ENCODE results near the gene PAGR1. TPM values are rescaled to one million over a fixed set of nuclear protein-coding genes. Genes with fewer than 3 reads are reported as not detected.
A peak's percentile ranks its signal among the peaks of the same experiment; 100 is the strongest.

The PAGR1 gene
- total RNA-seq, 2 experiments from 2014 or later: 20.6 to 25.6 TPM

DNA sequence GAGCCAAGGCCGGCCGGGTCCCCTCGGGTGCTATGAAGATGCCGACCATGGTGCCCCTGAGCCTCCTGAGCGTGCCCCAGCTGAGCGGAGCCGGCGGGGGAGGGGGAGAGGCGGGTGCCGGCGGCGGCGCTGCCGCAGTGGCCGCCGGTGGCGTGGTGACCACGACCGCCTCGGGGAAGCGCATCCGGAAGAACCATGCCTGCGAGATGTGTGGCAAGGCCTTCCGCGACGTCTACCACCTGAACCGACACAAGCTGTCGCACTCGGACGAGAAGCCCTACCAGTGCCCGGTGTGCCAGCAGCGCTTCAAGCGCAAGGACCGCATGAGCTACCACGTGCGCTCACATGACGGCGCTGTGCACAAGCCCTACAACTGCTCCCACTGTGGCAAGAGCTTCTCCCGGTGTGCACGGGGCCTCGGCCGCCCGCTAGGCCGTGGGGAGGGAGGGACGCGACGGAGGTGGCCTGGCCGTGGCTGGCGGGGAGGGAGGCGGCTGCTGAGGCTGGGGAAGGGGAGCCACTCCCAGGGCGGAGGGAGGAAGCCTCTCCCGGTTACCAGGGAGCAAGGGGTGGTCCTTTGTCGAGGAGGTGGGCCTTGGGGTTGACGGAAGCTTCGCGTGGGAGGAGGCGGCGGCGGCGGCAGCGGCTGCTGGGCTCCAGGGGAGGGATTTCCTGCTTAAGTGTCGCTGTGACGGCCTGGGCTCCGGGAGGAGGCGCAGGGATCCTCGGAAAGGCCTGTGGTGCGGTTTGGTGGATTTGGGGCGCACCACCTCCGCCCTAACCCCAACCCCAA, 8.3 kb upstream of the PAGR1 start:
- H3K4me3 Mint-ChIP-seq: peak overlapping the region; percentile 90
- POLR2A ChIA-PET: interaction anchor here (0.6 to 3.0 kb wide), 12 partner anchors 9 to 843 kb away, joined by 3 to 36 read pairs (median 4); partner anchors contain the start of genes ALDOA, KIF22, MVP and PAGR1
- ATAC-seq: peak; percentile 38
- H3K4me1 Mint-ChIP-seq: peaks cover 55% of the 10 kb centered on the region
- peak overlapping the region; percentile 95 for H3K27ac Mint-ChIP-seq
- intact Hi-C loops (cut with DNase I, micrococcal nuclease): loop anchor here (1.0 to 5.0 kb wide), 10 partner anchors 9 to 1595 kb away; partner anchors contain the start of genes FBRS (in 1 of the 2), FBXL19 (in 1 of the 2), PAGR1 (in 1 of the 2) and SBK1 (in 1 of the 2)
- peak; percentile 94 for DNase-seq
- H3K9me3 Mint-ChIP-seq (ENCODE audit: low read depth): no peaks in the 10 kb centered on the region
- no peaks in the 10 kb centered on the region for H3K27me3 Mint-ChIP-seq
- CTCF ChIA-PET: interaction anchor here (0.9 to 3.5 kb wide), 13 partner anchors 9 to 166 kb away, joined by 3 to 50 read pairs (median 6); partner anchors contain the start of genes ASPHD1, CDIPT, KIF22 and PAGR1
- peaks cover 50% of the 10 kb centered on the region for H3K36me3 Mint-ChIP-seq (ENCODE audit: low read depth)

DNA sequence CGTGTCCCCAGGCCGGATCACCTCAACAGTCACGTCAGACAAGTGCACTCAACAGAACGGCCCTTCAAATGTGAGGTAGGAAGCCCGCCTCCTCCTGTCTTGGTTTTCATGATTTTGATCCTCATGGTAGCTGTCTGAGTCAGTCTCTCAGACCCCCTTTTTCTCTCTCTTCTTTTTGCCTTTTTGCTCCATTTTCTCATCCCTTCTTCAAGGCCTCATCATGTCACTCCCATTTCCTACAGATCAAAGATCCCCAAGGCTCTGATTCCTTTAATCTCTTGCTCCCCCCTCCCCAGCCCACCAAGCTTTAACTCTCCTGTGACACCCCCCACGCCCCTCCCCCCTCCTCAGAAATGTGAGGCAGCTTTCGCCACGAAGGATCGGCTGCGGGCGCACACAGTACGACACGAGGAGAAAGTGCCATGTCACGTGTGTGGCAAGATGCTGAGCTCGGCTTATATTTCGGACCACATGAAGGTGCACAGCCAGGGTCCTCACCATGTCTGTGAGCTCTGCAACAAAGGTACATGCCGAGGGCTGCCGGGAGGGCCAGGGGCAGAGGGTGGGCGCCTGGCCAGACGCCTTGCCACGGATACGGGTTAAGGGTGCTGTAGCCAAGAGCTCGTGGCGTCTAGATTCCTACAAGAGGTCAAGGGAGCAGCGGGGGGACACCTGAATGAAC, 7.6 kb upstream of the PAGR1 start:
- CTCF ChIA-PET: interaction anchor here (0.9 to 3.5 kb wide), 13 partner anchors 9 to 165 kb away, joined by 3 to 50 read pairs (median 6); partner anchors contain the start of genes ASPHD1, CDIPT, PAGR1 and TAOK2
- Mint-ChIP-seq H3K4me3 (peak overlapping the region; percentile 90), H3K27ac (peak overlapping the region; percentile 95)

DNA sequence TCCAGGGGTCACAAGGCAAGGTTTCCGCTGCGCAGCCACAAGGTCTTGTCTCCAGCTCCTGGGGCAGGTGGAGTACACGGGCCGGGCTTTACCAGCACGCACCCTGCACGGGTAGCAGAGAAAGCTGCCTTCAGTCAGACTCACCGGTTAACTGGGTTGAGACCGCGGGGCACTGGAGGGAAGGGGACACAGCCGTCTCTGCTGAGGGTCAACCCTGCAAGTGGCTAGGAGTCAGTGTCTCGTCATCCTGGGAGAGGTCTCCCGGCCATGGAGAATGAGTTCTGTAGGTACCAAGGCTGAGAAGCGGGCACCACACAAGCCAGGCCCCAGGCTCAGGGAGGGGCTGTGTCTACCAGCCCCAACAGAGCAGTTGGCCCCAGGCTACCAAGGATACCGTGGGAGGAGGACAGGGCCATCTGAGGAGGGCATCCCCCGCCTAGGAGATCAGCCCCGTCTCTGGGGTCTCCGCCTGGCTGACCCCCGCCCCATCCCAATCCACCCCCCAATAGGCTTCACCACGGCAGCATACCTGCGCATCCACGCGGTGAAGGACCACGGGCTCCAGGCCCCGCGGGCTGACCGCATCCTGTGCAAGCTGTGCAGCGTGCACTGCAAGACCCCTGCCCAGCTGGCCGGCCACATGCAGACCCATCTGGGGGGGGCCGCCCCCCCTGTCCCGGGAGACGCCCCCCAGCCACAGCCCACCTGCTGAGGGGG, 6.8 kb upstream of the PAGR1 start:
- Mint-ChIP-seq H3K27me3 (no peaks in the 10 kb centered on the region), H3K9me3 (ENCODE audit: low read depth) (no peaks in the 10 kb centered on the region), H3K4me3 (peak overlapping the region; percentile 90), H3K27ac (peak overlapping the region; percentile 95), H3K4me1 (peaks cover 53% of the 10 kb centered on the region), H3K36me3 (ENCODE audit: low read depth) (peaks cover 46% of the 10 kb centered on the region)
- no peak for DNase-seq
- ATAC-seq: no peak
- ChIA-PET POLR2A (interaction anchor here (0.6 to 3.0 kb wide), 6 partner anchors 7 to 109 kb away, joined by 3 to 36 read pairs (median 7); partner anchors contain the start of genes MVP and PAGR1), CTCF (interaction anchor here (0.9 to 3.5 kb wide), 6 partner anchors 8 to 109 kb away, joined by 3 to 50 read pairs (median 4); partner anchors contain the start of genes ASPHD1 and PAGR1)
- intact Hi-C loops (cut with DNase I, micrococcal nuclease): loop anchor here (2.0 to 5.0 kb wide), 5 partner anchors 108 to 1597 kb away; partner anchors contain the start of genes FBXL19 (in 1 of the 2), SBK1 (in 1 of the 2), TUFM (in 1 of the 2) and XPO6 (in 1 of the 2)

More for the DNA sequence above, 7.6 kb upstream of the PAGR1 start:
- Mint-ChIP-seq H3K36me3 (ENCODE audit: low read depth) (peaks cover 47% of the 10 kb centered on the region), H3K4me1 (peaks cover 56% of the 10 kb centered on the region), H3K9me3 (ENCODE audit: low read depth) (no peaks in the 10 kb centered on the region), H3K27me3 (no peaks in the 10 kb centered on the region)
- DNase-seq: peak; percentile 62
- ATAC-seq: peak; percentile 8
- intact Hi-C loops (cut with DNase I, micrococcal nuclease): loop anchor here (2.0 to 5.0 kb wide), 5 partner anchors 108 to 1596 kb away; partner anchors contain the start of genes FBXL19 (in 1 of the 2), SBK1 (in 1 of the 2), TUFM (in 1 of the 2) and XPO6 (in 1 of the 2)
- POLR2A ChIA-PET: interaction anchor here (0.6 to 3.0 kb wide), 10 partner anchors 8 to 257 kb away, joined by 4 to 36 read pairs (median 6); partner anchors contain the start of genes ALDOA, KIF22, MVP and PAGR1

- Mint-ChIP-seq H3K27ac (peak overlapping the region; percentile 75), H3K9me3 (ENCODE audit: low read depth) (no peaks in the 10 kb centered on the region), H3K4me1 (peaks cover 54% of the 10 kb centered on the region), H3K36me3 (ENCODE audit: low read depth) (peaks cover 39% of the 10 kb centered on the region), H3K4me3 (peak overlapping the region; percentile 73), H3K27me3 (no peaks in the 10 kb centered on the region)
- ChIA-PET CTCF (interaction anchor here (2.4 kb wide), 1 partner anchor 38 kb away, joined by 18 read pairs; no protein-coding TSS in a partner anchor), POLR2A (interaction anchor here (0.6 kb wide), 1 partner anchor 17 kb away, joined by 3 read pairs; no protein-coding TSS in a partner anchor)
- intact Hi-C loops (cut with DNase I, micrococcal nuclease): loop anchor here (2.0 to 10.0 kb wide), 6 partner anchors 109 to 1598 kb away; partner anchors contain the start of genes FBXL19 (in 1 of the 2), HIRIP3 (in 1 of the 2), INO80E (in 1 of the 2) and SBK1 (in 1 of the 2)
- DNase-seq (peak; percentile 63), ATAC-seq (no peak)
Observed at GRCh38 chr16:29809850-29810698, 5.9 kb upstream of the PAGR1 start.

- no peaks in the 10 kb centered on the region for H3K9me3 Mint-ChIP-seq (ENCODE audit: low read depth)
- no peaks in the 10 kb centered on the region for H3K27me3 Mint-ChIP-seq
- intact Hi-C loops (cut with DNase I, micrococcal nuclease): loop anchor here in 1 of 2 experiments (10.0 kb wide), 1 partner anchor 184 kb away; the partner anchor contains the start of genes HIRIP3 and INO80E
- peak overlapping the region; percentile 75 for H3K27ac Mint-ChIP-seq
- H3K36me3 Mint-ChIP-seq (ENCODE audit: low read depth): peaks cover 36% of the 10 kb centered on the region
- H3K4me3 Mint-ChIP-seq: peak overlapping the region; percentile 73
- peaks cover 57% of the 10 kb centered on the region for H3K4me1 Mint-ChIP-seq
- ChIA-PET CTCF (interaction anchor here (2.4 kb wide), 1 partner anchor 37 kb away, joined by 18 read pairs; no protein-coding TSS in a partner anchor), POLR2A (interaction anchor here (0.6 kb wide), 1 partner anchor 37 kb away, joined by 10 read pairs; no protein-coding TSS in a partner anchor)
- DNase-seq: no peak
- no peak for ATAC-seq
Observed at GRCh38 chr16:29810699-29811169, 5.2 kb upstream of the PAGR1 start.

- Mint-ChIP-seq H3K27ac (peak overlapping the region; percentile 75), H3K36me3 (ENCODE audit: low read depth) (peaks cover 36% of the 10 kb centered on the region), H3K9me3 (ENCODE audit: low read depth) (no peaks in the 10 kb centered on the region), H3K27me3 (no peaks in the 10 kb centered on the region), H3K4me1 (peaks cover 58% of the 10 kb centered on the region), H3K4me3 (peak overlapping the region; percentile 73)
- CTCF ChIA-PET: interaction anchor here (0.9 to 2.4 kb wide), 2 partner anchors 9 to 37 kb away, joined by 4 to 18 read pairs; partner anchors contain the start of gene MVP
- intact Hi-C loops (cut with DNase I, micrococcal nuclease): loop anchor here in 1 of 2 experiments (10.0 kb wide), 1 partner anchor 183 kb away; the partner anchor contains the start of genes HIRIP3 and INO80E
- POLR2A ChIA-PET: interaction anchor here (0.5 to 1.6 kb wide), 3 partner anchors 16 to 168 kb away, joined by 3 to 10 read pairs (median 5); no protein-coding TSS in a partner anchor
- ATAC-seq: peak; percentile 47
- DNase-seq: peak; percentile 90
Observed at GRCh38 chr16:29811170-29811895, 4.6 kb upstream of the PAGR1 start.

DNA sequence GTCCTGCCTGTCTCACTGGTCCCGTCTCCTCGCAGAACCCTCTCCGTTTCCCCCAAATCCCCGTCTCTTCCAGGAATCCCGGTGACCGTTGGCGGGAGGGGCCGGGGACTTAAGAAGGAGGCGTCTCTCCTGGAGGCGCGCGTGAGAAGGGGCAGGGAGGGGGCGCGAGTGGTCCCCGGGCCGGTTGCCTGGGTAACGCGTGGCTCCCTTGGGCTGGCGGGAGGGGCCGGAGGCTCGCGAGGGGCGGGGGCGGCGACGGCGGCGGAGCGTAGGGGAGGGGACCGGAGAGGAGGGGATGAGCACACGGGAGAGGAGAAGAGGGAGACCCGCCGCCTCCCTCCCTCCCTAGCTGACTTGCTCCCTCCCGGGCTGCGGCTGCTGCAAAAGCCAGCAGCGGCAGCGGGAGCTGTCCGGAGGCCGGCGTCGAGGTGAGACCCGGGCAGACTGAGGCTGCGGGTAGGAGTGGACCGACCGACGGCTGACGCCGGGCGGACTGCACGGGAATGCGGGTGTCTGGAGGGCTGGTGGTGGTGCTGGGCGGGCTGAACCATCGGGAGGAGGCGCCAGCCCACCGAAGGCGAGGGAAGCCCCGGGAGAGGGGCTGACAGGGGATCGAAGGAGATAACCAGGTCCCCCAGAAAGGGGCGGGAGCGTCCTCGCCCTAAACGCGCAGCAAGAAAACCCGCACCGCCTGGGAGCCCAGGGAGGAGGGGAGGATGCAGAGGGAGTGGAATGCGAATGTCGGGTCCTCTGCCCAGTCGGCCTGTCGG, 3.9 kb upstream of the PAGR1 start, which contains the start of gene PRRT2:
Gene PRRT2 (plus strand): TSS at position 298 of the 770 bp plus-strand sequence. CDS start 862 bp downstream, outside the sequence.
- peaks cover 58% of the 10 kb centered on the region for H3K4me1 Mint-ChIP-seq
- H3K27me3 Mint-ChIP-seq: no peaks in the 10 kb centered on the region
- intact Hi-C loops (cut with DNase I, micrococcal nuclease): loop anchor here (2.0 to 10.0 kb wide), 2 partner anchors 183 to 989 kb away; partner anchors contain the start of genes ATXN2L (in 1 of the 2), HIRIP3 (in 1 of the 2) and INO80E (in 1 of the 2)
- peaks cover 37% of the 10 kb centered on the region for H3K36me3 Mint-ChIP-seq (ENCODE audit: low read depth)
- ChIA-PET POLR2A (interaction anchor here (0.5 to 1.6 kb wide), 2 partner anchors 16 to 169 kb away, joined by 3 to 5 read pairs; no protein-coding TSS in a partner anchor), CTCF (interaction anchor here (0.9 to 2.4 kb wide), 2 partner anchors 9 to 36 kb away, joined by 4 to 18 read pairs; partner anchors contain the start of gene MVP)
- H3K4me3 Mint-ChIP-seq: peak within 1 kb of the TSS; percentile 73
- peak within 1 kb of the TSS; percentile 75 for H3K27ac Mint-ChIP-seq
- H3K9me3 Mint-ChIP-seq (ENCODE audit: low read depth): no peaks in the 10 kb centered on the region
- no peak for ATAC-seq
- peak; percentile 77 for DNase-seq

Data from activated CD4-positive, alpha-beta T cell treated with anti-CD3 and anti-CD28 coated beads for 36 hours (primary cell).